Prostate gland (tissue), 2 donors: ENCODE data around the gene SH3TC1.

Experiments used
- CTCF ChIP-seq, 4 experiments: fragments of 200-600 bp in 2 of 4; fragments of 450-650 bp in 2 of 4; sonication (generic) in 2 of 4; IDR thresholded peaks; 1 replicate in 3 of 4; 2 replicates in 1 of 4; pipeline ENCODE4 v1.5.1; 2016 to 2019; ENCODE audit warnings: antibody characterized with exemption in 4 of 4, mild to moderate bottlenecking in 2 of 4, moderate library complexity in 2 of 4
- POLR2A ChIP-seq: fragments of 450-650 bp; IDR thresholded peaks from one replicate; pipeline ENCODE4 v1.6.1; 2016; ENCODE audit warnings: antibody characterized with exemption, mild to moderate bottlenecking
- POLR2AphosphoS5 ChIP-seq: sonication (generic); formaldehyde crosslinking; IDR thresholded peaks from one replicate; pipeline ENCODE4 v1.6.1; 2017; ENCODE audit warnings: antibody characterized with exemption

- TF ChIP-seq CTCF (IDR thresholded peaks at IDR 0.05) (no peak), POLR2AphosphoS5 (no peak), POLR2A (no peak)
These were observed 81.9 kb downstream of the SH3TC1 start for GRCh38 chr4:8280876-8281440.
